ENCODE measurements around the gene CSPG4.
"Not testable (repeated sequence)": the region's sequence is repeated elsewhere in the genome, so short reads cannot be mapped to it uniquely, and the experiment has no call there.

CSPG4 gene

DNA sequence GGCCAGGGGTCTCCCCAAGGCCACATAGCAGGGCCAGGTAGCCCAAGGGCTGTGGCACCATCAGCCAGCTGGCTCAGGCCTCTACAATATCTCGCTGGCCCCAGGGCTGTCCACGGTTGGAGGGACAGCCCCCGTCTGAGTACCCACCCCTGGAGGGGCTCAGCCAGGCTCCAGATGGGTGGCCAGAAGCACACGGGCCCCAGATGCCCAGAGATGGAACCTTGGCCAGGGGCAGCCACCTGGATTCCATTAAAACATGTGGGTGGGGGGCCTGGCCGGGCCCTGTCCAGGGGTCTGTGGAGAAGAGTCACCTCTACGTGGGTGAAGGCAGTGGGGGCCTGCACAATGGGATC is 8.4 kb downstream of the CSPG4 start:
- no peak for DNase-seq (ENCODE audit: low read depth)
- no peak overlapping the region for H3K4me3 ChIP-seq (ENCODE audit: low read length)
- TF ChIP-seq, protein P1, sequence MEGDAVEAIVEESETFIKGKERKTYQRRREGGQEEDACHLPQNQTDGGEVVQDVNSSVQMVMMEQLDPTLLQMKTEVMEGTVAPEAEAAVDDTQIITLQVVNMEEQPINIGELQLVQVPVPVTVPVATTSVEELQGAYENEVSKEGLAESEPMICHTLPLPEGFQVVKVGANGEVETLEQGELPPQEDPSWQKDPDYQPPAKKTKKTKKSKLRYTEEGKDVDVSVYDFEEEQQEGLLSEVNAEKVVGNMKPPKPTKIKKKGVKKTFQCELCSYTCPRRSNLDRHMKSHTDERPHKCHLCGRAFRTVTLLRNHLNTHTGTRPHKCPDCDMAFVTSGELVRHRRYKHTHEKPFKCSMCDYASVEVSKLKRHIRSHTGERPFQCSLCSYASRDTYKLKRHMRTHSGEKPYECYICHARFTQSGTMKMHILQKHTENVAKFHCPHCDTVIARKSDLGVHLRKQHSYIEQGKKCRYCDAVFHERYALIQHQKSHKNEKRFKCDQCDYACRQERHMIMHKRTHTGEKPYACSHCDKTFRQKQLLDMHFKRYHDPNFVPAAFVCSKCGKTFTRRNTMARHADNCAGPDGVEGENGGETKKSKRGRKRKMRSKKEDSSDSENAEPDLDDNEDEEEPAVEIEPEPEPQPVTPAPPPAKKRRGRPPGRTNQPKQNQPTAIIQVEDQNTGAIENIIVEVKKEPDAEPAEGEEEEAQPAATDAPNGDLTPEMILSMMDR (IDR thresholded peaks at IDR 0.05; ENCODE audit: insufficient read depth, low read depth, low read length, missing control alignments): no peak

DNA sequence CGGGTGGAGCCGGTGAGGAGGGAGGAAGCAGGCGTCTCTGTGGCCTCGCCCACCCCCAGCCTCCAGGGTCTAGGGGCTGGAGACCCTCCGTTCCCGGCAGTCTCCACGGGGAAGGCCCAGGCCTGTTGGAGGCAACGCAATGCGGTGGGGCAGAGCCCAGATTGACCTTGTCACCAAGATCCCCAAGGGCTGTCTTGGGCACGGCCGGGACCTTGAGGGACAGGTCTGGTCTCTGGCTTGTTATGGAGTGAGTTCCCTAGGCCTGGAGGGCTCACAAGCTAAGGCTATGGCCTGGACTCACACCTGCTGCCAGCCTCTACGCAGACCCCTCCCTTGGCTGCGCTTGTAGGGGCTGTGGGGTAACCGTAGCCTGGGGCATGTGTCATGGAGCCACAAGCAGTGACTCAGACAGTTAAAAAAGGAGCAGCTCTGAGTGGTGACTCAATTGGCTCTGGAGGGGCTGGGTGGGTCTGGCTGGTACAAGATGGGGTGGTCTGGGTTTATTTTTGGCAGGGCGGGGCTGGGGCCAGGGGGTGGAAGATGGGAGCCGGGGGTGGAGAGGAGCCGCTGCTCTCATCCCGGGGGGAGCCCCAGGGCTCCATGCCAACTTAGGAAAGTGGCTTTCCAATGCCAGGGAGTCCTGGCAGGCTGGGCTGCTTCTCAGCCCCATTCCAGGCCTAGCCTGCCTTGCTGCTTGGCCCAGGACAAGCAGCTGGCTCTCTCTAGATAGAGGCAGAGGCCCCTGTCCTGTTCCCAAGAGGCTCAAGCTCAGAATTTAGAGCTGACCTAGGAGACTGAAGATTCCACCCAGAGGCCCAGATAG is 9.0 kb downstream of the CSPG4 start:
- DNase-seq (ENCODE audit: low read depth); H3K4me3 ChIP-seq (ENCODE audit: low read length): not testable (repeated sequence)

DNA sequence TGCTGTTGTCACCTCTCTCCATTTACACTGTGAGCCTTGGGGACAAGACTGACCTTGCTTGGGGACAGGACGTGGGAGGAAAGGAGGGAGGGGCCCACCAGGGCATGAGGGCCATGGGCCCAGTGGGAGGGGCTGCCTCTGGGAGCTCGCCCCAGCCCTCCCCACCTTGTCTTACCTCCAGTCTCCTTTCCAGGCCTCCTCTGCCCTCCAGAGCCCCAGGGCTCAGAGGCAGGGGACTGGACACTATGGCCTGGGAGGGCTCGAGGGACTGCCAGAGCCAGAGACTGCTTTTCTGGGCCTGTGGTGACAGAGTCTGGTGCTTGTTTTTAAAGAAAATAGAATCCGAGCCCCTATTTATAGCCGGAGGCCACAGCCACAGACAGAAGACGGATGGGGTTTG is 10.2 kb downstream of the CSPG4 start:
- TF ChIP-seq, protein P1 (IDR thresholded peaks at IDR 0.05; ENCODE audit: insufficient read depth, low read depth, low read length, missing control alignments): no peak
- no peak overlapping the region for H3K4me3 ChIP-seq (ENCODE audit: low read length)
- DNase-seq (ENCODE audit: low read depth): no peak

DNA sequence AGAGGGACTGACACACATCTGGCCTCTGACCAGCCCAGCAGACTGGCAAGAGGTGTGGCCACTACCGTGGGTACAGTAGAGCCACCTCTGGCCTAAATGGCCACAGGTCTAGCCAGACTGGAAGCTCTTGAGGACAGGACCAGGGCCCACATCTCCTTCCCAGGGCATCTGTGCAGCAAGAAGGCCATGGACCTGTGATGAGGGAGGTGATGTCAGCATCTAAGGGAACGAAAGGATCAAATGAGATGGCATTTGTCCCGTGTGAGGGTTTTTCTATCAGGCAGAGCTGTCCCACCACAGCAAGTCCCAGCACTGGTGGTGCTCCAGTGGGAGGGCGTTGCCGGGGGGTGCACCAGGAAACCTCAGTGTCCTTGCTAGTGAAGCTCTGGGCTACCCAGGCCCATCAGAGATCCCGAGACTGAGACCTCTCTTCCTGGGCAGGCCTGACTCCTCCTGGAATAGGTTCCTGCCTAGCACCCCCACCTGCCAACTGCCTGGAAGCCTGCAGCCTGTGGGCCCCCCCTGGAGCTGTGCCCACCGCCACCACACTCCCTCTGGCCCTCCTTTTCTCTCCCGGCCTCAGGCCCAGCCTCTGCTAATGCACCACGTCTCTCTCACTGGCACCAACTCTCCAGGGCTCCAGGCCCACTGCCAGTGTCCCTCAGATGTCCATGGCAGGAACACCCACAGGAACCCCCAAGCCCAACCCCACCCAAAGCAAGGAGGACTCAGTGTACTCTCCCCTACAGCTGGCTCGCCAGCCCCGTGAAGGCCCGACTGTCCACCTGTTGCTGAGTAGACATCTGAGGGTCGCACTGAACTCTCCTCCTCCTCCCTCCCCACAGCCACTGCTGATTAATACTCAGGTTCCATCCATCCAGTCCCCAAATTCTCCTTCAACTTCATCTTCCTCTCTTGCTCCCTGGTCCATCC is 11.3 kb downstream of the CSPG4 start:
- not testable (repeated sequence) for DNase-seq (ENCODE audit: low read depth); H3K4me3 ChIP-seq (ENCODE audit: low read length)

DNA sequence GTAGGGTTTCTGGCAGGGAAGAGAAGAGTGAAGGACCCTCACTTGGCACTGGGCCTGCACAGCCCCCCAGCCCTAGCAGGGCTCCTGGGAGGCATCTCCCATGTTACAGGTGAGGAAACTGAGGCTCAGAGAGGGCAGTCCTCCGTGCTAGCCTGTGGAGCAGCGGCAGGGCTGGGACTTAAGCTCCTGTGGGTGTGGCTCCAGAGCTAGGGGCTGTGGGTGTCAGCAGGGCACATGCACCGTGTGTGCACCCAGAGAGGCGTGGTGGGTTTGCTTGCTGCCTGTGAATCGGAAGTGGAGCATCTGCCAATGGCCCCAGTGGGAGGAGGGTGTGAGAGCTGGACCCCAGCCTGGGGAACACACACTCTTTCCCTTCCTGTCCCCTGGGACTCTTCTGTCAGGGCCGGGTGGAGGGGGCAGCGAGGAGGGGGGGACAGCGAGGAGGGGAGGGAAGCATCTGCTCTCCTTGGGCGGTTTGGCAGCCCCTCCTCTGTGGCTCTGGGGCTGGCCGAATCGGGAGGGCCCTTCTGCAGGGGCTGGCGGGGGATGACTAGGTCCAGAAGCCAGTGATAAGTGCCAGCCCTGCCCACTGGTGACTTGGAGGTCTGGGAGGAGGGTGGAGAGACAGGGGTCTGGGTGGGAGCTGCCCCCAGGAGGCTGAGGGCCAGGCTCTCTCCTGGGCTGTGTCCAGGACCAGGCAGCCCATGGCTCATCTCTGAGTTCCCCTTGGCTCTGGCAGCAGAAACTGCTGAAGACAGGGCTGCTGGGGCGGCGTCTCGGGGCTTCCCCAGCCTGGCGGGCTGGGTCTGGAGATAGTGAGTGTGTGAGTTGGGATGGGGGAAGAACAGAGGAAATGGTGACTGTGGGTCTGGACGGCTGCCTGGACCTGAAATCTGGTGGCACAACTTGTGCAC is 12.4 kb downstream of the CSPG4 start:
- DNase-seq (ENCODE audit: low read depth): peak; percentile 82
- not testable (repeated sequence) for H3K4me3 ChIP-seq (ENCODE audit: low read length)

DNA sequence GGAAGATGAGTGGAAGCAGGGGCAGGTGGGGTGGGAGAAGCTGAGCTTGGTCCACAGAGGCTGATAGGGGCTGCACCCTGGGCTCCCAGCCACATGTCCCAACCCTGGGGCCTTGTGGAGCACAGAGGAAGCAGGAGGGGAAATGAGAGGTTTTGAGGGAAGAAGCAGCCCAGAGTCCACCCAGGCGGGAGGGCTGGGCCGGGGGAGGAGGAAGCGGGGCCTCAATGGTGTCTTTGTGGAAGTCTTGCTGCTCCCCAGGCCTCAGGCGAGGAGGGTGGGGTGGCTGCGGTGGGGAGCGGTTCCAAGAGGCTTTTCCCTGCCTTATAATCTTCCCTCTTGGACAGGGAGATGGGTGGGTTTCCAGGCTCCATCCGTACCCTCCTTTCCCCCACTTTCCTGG is 13.1 kb downstream of the CSPG4 start:
- H3K4me3 ChIP-seq (ENCODE audit: low read length); DNase-seq (ENCODE audit: low read depth): not testable (repeated sequence)

DNA sequence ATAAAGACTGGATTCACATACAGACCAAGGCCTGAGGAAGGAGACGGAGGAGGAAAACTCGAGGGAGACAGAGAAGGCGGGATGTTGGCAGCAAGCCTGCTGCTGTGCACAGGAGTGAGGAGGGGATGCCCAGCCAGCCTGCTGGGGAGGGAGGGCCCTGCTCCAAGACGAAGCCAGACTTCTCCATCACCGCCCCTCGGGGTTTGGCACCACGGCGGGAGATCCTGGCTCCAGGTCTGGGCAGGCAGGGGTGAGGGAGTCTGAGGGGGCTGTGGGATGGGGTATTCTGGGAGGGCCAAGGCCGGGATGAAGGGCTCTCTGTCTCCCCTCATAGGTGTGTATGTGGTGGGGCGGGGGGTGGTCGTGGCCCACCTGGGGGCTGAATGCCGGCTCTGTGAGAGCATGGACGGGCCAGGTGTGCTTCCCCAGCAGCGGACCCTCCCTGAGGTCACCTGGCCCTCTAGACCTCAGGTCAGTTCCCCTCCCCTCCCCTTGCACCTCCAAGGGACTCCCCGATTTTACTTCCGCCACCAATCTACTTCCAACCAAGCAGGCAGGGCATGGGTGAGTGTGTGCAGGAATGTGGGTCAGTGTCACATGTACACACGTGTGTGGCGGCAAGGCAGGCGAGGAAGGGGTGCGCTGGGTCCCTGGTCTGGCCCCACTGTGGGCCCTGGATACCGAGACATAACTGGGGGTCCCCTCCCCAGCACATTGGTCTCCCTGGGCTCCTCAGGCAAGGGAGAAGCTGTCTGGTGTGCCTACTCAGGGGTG is 14.5 kb downstream of the CSPG4 start:
- not testable (repeated sequence) for H3K4me3 ChIP-seq (ENCODE audit: low read length); DNase-seq (ENCODE audit: low read depth)

DNA sequence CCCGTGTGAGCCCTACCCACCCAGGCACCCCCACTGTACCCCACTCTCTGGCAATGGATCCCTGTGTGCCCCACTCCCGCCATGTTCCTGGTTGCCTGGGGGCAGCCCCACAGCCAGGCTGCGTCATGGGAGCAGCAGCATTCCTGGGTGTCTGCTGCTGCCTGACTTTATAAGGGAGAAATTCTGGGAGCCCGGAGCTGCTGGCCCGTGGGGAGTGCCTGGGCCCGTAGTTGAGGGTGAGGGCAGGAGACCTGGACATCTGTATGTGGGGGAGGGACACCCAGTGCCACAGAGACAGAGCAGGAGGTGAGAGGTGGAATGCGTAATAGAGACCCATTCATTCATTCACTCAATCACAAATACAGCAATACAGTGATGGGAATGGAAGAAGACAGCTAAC is 15.1 kb downstream of the CSPG4 start:
- TF ChIP-seq, protein P1 (IDR thresholded peaks at IDR 0.05; ENCODE audit: insufficient read depth, low read depth, low read length, missing control alignments): no peak
- DNase-seq (ENCODE audit: low read depth): peak; percentile 27
- H3K4me3 ChIP-seq (ENCODE audit: low read length): no peak overlapping the region

DNA sequence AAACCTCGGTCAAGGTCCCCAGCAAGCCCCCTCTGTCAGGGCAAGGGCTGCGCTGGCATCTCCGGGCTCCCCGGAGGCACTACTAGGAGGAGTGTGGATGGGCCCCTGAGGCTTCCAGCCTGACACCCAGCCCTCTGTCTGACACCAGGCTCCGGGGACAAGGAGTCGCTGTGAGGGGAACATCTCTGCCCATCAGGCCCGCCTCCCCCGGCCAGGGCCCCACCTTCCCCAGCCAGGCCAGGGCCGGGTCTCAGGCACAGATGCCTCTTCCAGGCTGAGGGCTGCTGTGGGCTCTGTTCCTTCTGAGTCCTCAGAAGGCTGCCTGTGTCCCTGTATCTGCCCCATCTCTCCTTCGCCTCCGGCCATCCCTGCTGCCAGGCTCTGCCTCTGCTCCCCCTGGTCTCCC is 15.8 kb downstream of the CSPG4 start:
- H3K4me3 ChIP-seq (ENCODE audit: low read length): no peak overlapping the region
- TF ChIP-seq, protein P1 (IDR thresholded peaks at IDR 0.05; ENCODE audit: insufficient read depth, low read depth, low read length, missing control alignments): no peak
- DNase-seq (ENCODE audit: low read depth): no peak
